GM18909 (cell line): ENCODE data around the gene PDZD4.

Experiments
- ATAC-seq: cut with Tn5 transposase; IDR thresholded peaks from one replicate; pipeline ENCODE4 v1.9.1; 2021; ENCODE audit warnings: mild to moderate bottlenecking; ENCODE audit not compliant: unreplicated experiment, poor library complexity

Gene PDZD4

DNA sequence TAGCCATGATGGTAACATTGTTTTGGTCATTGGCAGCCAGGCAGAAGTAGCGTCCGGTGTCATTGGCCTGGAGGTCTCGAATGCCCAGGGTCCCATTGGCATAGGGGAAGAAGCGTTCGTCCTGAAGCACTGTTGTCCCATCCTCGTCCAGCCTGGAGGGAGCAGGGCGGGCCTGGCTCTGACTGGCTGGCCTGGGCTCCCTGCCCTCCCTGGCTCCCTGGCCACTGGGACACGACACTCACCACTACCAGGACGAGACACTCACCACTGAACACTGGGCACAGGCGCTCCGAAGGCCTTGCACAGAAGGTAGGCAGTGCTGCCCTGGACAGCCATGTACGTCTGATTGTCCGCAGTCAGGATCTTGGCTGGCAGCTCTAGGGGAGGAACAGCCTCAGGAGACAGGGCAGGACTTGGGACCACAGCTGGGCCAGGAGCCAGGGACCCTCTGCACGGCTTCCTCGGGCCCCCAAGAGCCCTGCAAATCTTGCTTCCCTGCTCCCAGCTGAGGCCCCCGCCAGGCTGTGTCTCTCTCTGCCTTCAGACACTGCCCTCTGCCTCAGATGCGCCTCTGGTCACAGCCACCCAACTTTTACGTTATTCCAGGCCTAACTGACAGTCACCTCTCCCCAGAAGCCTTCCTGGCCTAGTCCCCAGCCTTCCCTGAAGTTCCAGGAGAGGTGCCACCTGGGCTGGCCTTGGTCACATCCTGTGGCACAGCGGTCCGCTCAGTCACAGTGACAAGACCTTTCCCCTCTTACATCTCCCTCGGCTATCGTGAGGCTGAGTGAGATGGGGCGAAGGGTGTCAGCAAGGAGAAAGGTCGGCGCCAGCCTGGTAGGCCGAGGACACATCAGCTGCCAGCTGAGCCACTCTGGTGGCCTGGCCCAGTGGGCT is 38.5 kb upstream of the PDZD4 start:
- no peak for ATAC-seq

DNA sequence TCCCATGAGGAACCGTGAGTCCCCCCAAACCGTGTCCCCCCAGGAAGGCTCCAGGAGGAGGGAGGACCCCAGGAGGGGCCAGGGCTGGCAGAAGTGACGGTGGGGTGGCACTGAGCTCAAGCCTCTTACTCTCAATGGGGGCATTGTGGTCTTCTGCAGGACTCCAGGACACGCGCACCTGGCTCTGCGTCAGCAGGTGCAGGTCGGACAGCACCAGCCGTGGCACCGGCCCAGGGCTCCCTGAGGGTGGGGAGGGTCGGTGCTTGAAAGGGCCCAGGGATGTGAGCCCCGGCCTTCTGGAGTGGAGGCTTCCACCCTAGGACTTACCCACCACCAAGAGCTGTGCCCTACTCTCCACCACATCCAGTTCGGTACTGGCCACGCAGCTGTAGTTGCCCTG is 37.3 kb upstream of the PDZD4 start:
- no peak for ATAC-seq

- ATAC-seq: no peak
These were observed 36.8 kb upstream of the PDZD4 start for GRCh38 chrX:153867139-153867538.

DNA sequence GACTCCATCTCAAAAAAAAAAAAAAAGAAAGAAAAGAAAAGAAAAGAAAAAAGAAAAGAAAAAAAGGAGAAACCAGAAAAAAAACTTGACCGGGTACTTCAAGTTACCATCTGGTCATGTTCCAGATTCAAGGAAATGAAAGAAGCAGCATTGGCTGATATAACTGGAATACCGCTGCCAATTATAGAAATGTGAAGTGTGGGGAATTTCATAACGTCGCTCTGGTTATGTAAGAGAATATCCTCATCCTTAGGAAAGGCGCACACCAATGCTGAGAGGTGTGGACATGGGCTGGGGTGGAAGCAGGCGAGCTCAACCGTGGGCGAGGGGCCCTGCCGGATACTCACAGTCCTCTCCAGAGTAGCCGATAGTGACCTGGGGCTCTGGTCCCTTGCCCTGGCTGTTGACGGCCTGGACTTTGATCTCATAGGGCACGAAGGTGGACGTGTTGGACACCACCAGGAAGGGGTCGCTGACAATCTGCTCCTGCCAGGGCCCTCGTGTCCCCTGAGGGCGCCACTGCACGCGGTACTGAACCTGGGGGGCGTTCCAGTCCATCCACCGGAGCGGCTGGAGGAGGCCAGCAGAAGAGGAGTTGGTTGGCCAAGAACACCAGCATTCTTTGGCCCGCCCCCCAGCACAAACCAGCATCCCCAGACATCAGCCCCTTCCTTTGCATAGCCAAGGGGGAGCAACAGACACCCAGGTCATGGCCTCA is 36.1 kb upstream of the PDZD4 start:
- ATAC-seq: no peak

GRCh38 chrX:153865685-153866084 is 35.3 kb upstream of the PDZD4 start:
- no peak for ATAC-seq

DNA sequence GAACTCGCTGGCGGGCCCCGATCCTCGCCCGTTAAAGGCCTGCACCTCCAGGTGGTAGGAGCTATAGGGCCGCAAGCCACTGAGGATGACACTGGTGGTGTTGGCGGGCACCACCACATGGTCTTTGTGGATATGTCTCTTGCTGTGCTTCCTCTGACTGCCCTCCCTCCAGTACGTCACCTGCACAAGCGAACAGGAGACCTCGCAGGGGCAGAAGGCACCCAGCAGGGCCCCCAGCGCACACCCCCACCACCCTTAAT is 34.9 kb upstream of the PDZD4 start:
- ATAC-seq: no peak

GRCh38 chrX:153864561-153865320 is 34.4 kb upstream of the PDZD4 start:
- ATAC-seq: no peak

GRCh38 chrX:153864101-153864500 is 33.8 kb upstream of the PDZD4 start:
- ATAC-seq: no peak

DNA sequence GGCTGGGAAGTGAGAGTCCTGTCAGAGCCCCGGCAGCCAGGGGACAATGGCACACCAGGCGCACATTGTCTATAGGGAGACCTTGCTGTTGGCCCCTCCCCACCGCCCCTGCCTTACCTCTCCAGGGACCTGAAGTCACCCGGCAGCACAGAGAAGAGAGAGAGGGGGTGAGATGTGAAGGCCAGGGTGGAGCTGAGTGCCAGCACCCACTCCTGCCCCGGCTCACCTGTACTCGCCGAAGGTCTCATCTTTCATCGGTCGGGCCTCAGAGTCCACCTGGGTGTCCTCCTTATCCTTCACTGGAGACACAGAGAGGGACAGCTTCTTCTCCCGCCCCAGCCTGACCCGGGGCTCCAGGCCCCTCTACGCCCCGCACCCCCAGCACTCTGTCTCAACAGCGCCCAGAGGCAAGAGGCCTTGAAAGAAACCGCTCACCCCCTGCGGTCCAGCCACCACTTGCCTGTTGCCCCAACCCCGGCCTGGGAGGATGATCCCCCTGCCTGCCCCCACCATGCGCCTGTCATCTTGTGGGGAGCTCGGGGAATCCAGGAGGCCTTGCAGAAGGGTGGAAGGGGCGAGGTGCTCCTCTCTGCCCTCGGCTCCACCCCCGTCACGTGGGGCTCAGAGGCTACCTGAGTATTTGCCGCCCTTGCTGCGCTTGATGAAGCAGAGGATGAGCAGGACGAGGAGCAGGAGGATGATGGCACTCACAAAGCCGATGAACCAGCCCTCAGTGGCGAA is 33.1 kb upstream of the PDZD4 start:
- ATAC-seq: no peak

- ATAC-seq: no peak
These were observed 32.3 kb upstream of the PDZD4 start for GRCh38 chrX:153862369-153863250.

DNA sequence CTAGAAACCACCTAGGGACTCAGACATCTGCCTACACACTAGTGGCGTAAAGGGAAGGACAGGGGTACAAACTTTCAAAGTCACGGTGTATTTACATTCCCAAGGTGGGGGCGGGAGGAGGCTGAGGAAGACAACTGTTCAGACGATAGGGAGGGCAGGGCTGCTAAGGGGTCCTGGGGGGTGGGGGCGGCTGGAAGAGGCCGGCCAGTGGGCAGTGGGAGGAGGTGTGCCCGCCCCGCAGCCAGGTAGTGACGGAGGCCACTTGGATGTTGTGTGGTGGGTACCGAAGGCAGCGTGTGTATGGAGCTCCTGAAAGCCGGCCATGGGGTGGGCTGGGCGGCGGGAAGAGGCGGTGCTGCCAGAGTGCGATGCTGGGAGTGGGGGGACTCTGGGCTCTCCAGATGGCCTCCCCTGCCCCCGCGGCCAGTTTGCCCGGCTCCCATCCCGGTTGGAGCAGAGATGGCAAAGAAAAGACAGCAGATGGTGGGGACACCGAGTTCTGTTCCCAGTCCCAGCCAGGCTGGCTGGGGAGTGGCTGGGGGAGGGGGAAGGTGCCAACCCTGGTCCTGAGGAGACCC is 31.5 kb upstream of the PDZD4 start:
- ATAC-seq: no peak

DNA sequence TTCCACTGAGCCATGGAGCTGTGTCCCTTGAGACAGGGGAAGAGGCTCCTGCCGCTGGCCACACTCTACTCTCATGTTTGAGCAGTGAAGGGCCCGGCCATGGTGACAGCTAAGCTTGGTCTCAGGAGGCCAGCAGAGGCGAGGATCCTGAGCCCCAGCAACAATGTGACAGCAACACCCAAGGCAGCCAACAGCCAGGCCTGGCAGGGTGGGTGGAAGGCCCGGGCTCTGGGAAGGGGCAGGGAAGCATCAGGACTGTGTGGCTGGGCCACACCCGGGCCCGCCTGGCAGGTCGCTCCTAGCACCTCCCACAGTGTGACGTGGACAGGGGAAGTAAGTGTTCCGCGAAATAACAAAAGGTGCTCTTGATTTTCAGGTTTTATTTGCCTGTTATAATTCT is 30.8 kb upstream of the PDZD4 start:
- ATAC-seq: no peak

GRCh38 chrX:153857348-153857903 is 27.1 kb upstream of the PDZD4 start:
- ATAC-seq: no peak

DNA sequence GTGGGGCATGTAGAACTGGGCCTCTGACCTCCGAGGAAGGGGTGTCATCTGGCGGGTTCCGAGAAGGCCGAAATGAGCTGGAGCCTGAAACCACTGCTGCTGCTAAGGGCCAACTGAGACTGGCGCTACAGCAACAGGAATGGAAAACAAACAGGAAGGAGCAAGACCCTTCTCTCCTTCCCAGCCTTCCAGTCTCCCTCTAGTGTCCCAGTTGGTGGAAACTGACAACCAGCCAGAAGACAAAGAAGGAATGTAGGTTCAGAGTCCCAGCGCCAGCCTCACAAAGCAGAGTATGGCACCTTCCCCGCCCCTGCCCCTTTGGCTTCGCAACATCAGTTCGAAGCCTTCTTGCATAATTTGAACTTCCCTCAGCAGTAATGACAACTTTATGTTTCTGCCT is 24.4 kb upstream of the PDZD4 start:
- ATAC-seq: no peak

- ATAC-seq: no peak
These were observed 23.5 kb upstream of the PDZD4 start for GRCh38 chrX:153853902-153854267.

DNA sequence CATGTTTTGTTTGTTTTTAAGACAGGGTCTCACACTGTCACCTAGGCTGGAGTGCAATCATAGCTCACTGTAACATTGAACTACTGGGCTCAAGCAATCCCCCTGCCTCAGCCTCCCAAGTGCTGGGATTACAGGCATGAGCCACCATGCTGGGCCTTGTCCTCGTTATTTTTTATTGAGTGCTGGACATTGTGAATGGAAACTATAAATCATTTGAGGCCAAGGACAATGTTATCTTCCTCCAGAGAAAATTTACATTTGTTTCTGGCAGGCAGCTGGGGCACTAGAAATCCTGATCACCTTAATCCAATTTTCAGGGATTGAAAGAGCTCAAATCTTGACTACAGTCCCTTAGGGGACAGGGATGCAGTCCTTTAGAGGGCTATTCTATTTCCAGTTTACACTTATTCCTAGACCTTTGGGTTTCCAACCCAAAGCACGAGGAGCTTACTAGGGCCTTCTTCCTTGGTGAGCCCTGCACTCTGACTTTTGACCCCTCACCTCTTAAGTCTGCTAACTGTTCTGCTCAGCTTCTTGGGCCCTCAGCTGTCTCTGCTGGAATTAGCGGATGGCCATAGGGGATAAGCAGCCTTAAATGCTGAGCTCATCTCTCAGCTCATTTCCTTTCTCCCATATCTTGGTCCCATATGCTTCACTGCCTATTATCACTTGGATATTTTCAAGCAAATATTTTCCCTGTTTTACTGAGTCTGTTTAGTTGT is 23.0 kb upstream of the PDZD4 start:
- ATAC-seq: no peak

DNA sequence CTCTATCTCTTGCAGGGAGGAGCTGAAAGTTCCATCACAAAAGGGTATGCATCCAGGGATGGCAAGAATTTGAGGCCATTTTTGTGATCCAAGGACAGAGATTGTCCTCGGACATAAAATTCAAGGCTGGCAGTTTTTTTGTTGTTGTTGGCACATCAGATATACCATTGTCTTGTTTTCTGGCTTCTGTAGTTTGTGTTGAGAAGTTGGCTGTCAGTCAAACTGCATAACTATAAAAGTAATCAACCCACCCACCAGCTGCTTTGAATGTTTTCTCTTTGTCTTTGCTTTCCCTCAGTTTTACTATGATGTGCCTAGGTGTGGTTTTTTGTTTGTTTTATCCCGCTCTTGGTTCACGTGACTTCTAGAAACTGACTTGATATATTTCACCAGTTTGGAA is 21.6 kb upstream of the PDZD4 start:
- no peak for ATAC-seq

GRCh38 chrX:153848325-153848724 is 18.0 kb upstream of the PDZD4 start:
- ATAC-seq: no peak
